ENCODE data around the gene CENPX. TPM values are rescaled to one million over a fixed set of nuclear protein-coding genes. Genes with fewer than 3 reads are reported as not detected.
A peak's percentile ranks its signal among the peaks of the same experiment; 100 is the strongest.

CENPX gene
- total and polyA plus RNA-seq, 2 of the 13 experiments (the other 11 are each of a cell fraction or from before 2014, with no cell fraction given) = 92.7 to 170 TPM

GRCh38 chr17:82012261-82012639, 10.4 kb downstream of the CENPX start (continued):
- TF ChIP-seq ZNF747 (CRISPR knock-in tag; IDR thresholded peaks at IDR 0.05; ENCODE audit: borderline replicate concordance) (no peak), RORA (CRISPR knock-in tag; IDR thresholded peaks at IDR 0.05) (no peak), FOXP1 (IDR thresholded peaks at IDR 0.05) (no peak), FOXP1 (CRISPR knock-in tag; IDR thresholded peaks at IDR 0.05) (no peak), AGO1 (IDR thresholded peaks at IDR 0.05; ENCODE audit: low read depth, low read length, poor library complexity, severe bottlenecking) (peak; percentile 68), FOSL2 (CRISPR knock-in tag; IDR thresholded peaks at IDR 0.05) (no peak), ZNF335 (CRISPR knock-in tag; IDR thresholded peaks at IDR 0.05) (no peak), CHD2 (IDR thresholded peaks at IDR 0.05; ENCODE audit: low read depth, low read length) (no peak), ZSCAN5A (CRISPR knock-in tag; IDR thresholded peaks at IDR 0.05; ENCODE audit: borderline replicate concordance) (no peak), ZNF549 (CRISPR knock-in tag; IDR thresholded peaks at IDR 0.05) (no peak), HNRNPL (IDR thresholded peaks at IDR 0.05; ENCODE audit: low read depth, low read length) (peak; percentile 5; the same call in 1 of the 2 replicates), AGO2 (optimal IDR thresholded peaks at IDR 0.05; ENCODE audit: low read depth, low read length) (peak; percentile 72), ATF7 (IDR thresholded peaks at IDR 0.05) (no peak), ATF7 (CRISPR knock-in tag; IDR thresholded peaks at IDR 0.05) (0 out of 2 replicates have a peak, but pooled peaks have one; percentile 54), CAMTA2 (CRISPR knock-in tag; IDR thresholded peaks at IDR 0.05; ENCODE audit: borderline replicate concordance) (no peak), RAD51 (IDR thresholded peaks at IDR 0.05; ENCODE audit: borderline replicate concordance) (no peak)
- TF ChIP-seq, protein P1, sequence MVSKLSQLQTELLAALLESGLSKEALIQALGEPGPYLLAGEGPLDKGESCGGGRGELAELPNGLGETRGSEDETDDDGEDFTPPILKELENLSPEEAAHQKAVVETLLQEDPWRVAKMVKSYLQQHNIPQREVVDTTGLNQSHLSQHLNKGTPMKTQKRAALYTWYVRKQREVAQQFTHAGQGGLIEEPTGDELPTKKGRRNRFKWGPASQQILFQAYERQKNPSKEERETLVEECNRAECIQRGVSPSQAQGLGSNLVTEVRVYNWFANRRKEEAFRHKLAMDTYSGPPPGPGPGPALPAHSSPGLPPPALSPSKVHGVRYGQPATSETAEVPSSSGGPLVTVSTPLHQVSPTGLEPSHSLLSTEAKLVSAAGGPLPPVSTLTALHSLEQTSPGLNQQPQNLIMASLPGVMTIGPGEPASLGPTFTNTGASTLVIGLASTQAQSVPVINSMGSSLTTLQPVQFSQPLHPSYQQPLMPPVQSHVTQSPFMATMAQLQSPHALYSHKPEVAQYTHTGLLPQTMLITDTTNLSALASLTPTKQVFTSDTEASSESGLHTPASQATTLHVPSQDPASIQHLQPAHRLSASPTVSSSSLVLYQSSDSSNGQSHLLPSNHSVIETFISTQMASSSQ (IDR thresholded peaks at IDR 0.05; ENCODE audit: low read depth) = no peak
- TF ChIP-seq, protein P1 (CRISPR knock-in tag; IDR thresholded peaks at IDR 0.05; ENCODE audit: borderline replicate concordance) = 0 out of 2 replicates have a peak, but pooled peaks have one; percentile 37
- TF ChIP-seq, protein P2, sequence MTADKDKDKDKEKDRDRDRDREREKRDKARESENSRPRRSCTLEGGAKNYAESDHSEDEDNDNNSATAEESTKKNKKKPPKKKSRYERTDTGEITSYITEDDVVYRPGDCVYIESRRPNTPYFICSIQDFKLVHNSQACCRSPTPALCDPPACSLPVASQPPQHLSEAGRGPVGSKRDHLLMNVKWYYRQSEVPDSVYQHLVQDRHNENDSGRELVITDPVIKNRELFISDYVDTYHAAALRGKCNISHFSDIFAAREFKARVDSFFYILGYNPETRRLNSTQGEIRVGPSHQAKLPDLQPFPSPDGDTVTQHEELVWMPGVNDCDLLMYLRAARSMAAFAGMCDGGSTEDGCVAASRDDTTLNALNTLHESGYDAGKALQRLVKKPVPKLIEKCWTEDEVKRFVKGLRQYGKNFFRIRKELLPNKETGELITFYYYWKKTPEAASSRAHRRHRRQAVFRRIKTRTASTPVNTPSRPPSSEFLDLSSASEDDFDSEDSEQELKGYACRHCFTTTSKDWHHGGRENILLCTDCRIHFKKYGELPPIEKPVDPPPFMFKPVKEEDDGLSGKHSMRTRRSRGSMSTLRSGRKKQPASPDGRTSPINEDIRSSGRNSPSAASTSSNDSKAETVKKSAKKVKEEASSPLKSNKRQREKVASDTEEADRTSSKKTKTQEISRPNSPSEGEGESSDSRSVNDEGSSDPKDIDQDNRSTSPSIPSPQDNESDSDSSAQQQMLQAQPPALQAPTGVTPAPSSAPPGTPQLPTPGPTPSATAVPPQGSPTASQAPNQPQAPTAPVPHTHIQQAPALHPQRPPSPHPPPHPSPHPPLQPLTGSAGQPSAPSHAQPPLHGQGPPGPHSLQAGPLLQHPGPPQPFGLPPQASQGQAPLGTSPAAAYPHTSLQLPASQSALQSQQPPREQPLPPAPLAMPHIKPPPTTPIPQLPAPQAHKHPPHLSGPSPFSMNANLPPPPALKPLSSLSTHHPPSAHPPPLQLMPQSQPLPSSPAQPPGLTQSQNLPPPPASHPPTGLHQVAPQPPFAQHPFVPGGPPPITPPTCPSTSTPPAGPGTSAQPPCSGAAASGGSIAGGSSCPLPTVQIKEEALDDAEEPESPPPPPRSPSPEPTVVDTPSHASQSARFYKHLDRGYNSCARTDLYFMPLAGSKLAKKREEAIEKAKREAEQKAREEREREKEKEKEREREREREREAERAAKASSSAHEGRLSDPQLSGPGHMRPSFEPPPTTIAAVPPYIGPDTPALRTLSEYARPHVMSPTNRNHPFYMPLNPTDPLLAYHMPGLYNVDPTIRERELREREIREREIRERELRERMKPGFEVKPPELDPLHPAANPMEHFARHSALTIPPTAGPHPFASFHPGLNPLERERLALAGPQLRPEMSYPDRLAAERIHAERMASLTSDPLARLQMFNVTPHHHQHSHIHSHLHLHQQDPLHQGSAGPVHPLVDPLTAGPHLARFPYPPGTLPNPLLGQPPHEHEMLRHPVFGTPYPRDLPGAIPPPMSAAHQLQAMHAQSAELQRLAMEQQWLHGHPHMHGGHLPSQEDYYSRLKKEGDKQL (CRISPR knock-in tag; IDR thresholded peaks at IDR 0.05; ENCODE audit: low read depth) = no peak
- TF ChIP-seq, protein P3, sequence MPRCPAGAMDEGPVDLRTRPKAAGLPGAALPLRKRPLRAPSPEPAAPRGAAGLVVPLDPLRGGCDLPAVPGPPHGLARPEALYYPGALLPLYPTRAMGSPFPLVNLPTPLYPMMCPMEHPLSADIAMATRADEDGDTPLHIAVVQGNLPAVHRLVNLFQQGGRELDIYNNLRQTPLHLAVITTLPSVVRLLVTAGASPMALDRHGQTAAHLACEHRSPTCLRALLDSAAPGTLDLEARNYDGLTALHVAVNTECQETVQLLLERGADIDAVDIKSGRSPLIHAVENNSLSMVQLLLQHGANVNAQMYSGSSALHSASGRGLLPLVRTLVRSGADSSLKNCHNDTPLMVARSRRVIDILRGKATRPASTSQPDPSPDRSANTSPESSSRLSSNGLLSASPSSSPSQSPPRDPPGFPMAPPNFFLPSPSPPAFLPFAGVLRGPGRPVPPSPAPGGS (CRISPR knock-in tag; IDR thresholded peaks at IDR 0.05) = no peak

Measured in HepG2 (cell line).